ENCODE data around the gene COL4A1. TPM values are rescaled to one million over a fixed set of nuclear protein-coding genes. Genes with fewer than 3 reads are reported as not detected.

COL4A1 gene
- polyA plus RNA-seq, 1 donor (not counting 4 experiments of a cell fraction or from before 2014, with no cell fraction given) = 22.3 TPM

GRCh38 chr13:110130431-110130830 is 176.5 kb downstream of the COL4A1 start:
- Histone ChIP-seq H3K4me3 (ENCODE audit: control insufficient read depth in 2 of 3, extremely low read depth in 1 of 3, insufficient read depth in 2 of 3, low read depth in 1 of 3, low read length in 3 of 3) (no peak overlapping the region), H3K27me3 (ENCODE audit: control insufficient read depth, extremely low read depth, insufficient read depth, low read length) (no peaks in the 10 kb centered on the region), H4K20me1 (ENCODE audit: control insufficient read depth, extremely low read depth, insufficient read depth, low read length) (no peaks in the 10 kb centered on the region), H2AFZ (ENCODE audit: control insufficient read depth, low read length) (no peak overlapping the region), H3K9me3 (ENCODE audit: control insufficient read depth, low read depth, low read length) (no peaks in the 10 kb centered on the region), H3K4me2 (ENCODE audit: control insufficient read depth, extremely low read depth, insufficient read depth, low read depth, low read length) (no peak overlapping the region), H3K27ac (ENCODE audit: control insufficient read depth, insufficient read depth, low read length) (no peak overlapping the region), H3K79me2 (ENCODE audit: control insufficient read depth, insufficient read depth, low read length) (no peaks in the 10 kb centered on the region), H3K36me3 (ENCODE audit: control insufficient read depth in 2 of 2, extremely low read depth in 1 of 2, insufficient read depth in 2 of 2, low read length in 2 of 2) (no peaks in the 10 kb centered on the region), H3K9me1 (ENCODE audit: control insufficient read depth, extremely low read depth, insufficient read depth, low read length) (no peaks in the 10 kb centered on the region), H3K4me1 (ENCODE audit: control insufficient read depth, extremely low read depth, insufficient read depth, low read length) (peaks cover 32% of the 10 kb centered on the region), H3K9ac (ENCODE audit: control insufficient read depth, extremely low read depth, insufficient read depth, low read length) (no peak overlapping the region)
- TF ChIP-seq EZH2 (IDR thresholded peaks at IDR 0.05; ENCODE audit: low read length) = no peak
- TF ChIP-seq, protein P1, sequence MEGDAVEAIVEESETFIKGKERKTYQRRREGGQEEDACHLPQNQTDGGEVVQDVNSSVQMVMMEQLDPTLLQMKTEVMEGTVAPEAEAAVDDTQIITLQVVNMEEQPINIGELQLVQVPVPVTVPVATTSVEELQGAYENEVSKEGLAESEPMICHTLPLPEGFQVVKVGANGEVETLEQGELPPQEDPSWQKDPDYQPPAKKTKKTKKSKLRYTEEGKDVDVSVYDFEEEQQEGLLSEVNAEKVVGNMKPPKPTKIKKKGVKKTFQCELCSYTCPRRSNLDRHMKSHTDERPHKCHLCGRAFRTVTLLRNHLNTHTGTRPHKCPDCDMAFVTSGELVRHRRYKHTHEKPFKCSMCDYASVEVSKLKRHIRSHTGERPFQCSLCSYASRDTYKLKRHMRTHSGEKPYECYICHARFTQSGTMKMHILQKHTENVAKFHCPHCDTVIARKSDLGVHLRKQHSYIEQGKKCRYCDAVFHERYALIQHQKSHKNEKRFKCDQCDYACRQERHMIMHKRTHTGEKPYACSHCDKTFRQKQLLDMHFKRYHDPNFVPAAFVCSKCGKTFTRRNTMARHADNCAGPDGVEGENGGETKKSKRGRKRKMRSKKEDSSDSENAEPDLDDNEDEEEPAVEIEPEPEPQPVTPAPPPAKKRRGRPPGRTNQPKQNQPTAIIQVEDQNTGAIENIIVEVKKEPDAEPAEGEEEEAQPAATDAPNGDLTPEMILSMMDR (optimal IDR thresholded peaks at IDR 0.05 in 1 of 3, IDR thresholded peaks at IDR 0.05 in 1 of 3, conservative IDR thresholded peaks at IDR 0.05 in 1 of 3; ENCODE audit: extremely low read depth in 1 of 3, insufficient read depth in 2 of 3, low read length in 3 of 3) = no peak
- no peak for DNase-seq (ENCODE audit: low read depth, low spot score)
- no peak for FAIRE-seq
- dilution Hi-C loops (cut with MboI; ENCODE audit: extremely low pct_ligation_motif_present, low sequenced_read_pairs) = no loop called here

- DNase-seq (ENCODE audit: low read depth, low spot score) (no peak), FAIRE-seq (no peak)
- Histone ChIP-seq H3K79me2 (ENCODE audit: control insufficient read depth, insufficient read depth, low read length) (no peaks in the 10 kb centered on the region), H3K9ac (ENCODE audit: control insufficient read depth, extremely low read depth, insufficient read depth, low read length) (no peak overlapping the region), H3K9me1 (ENCODE audit: control insufficient read depth, extremely low read depth, insufficient read depth, low read length) (no peaks in the 10 kb centered on the region), H3K4me3 (ENCODE audit: control insufficient read depth in 2 of 3, extremely low read depth in 1 of 3, insufficient read depth in 2 of 3, low read depth in 1 of 3, low read length in 3 of 3) (no peak overlapping the region), H3K27me3 (ENCODE audit: control insufficient read depth, extremely low read depth, insufficient read depth, low read length) (no peaks in the 10 kb centered on the region), H3K4me2 (ENCODE audit: control insufficient read depth, extremely low read depth, insufficient read depth, low read depth, low read length) (no peak overlapping the region), H4K20me1 (ENCODE audit: control insufficient read depth, extremely low read depth, insufficient read depth, low read length) (no peaks in the 10 kb centered on the region), H3K27ac (ENCODE audit: control insufficient read depth, insufficient read depth, low read length) (no peak overlapping the region), H3K36me3 (ENCODE audit: control insufficient read depth in 2 of 2, extremely low read depth in 1 of 2, insufficient read depth in 2 of 2, low read length in 2 of 2) (no peaks in the 10 kb centered on the region), H2AFZ (ENCODE audit: control insufficient read depth, low read length) (no peak overlapping the region), H3K4me1 (ENCODE audit: control insufficient read depth, extremely low read depth, insufficient read depth, low read length) (peaks cover 33% of the 10 kb centered on the region), H3K9me3 (ENCODE audit: control insufficient read depth, low read depth, low read length) (no peaks in the 10 kb centered on the region)
- dilution Hi-C loops (cut with MboI; ENCODE audit: extremely low pct_ligation_motif_present, low sequenced_read_pairs) = no loop called here
- TF ChIP-seq, protein P1 (optimal IDR thresholded peaks at IDR 0.05 in 1 of 3, IDR thresholded peaks at IDR 0.05 in 1 of 3, conservative IDR thresholded peaks at IDR 0.05 in 1 of 3; ENCODE audit: extremely low read depth in 1 of 3, insufficient read depth in 2 of 3, low read length in 3 of 3) = no peak
- no peak for TF ChIP-seq EZH2 (IDR thresholded peaks at IDR 0.05; ENCODE audit: low read length)
Measured at GRCh38 chr13:110129539-110130186, 177.3 kb downstream of the COL4A1 start.

All from keratinocyte (primary cell).